Stomach (tissue), 9 donors: Measurements from ENCODE around the gene CIAO3. TPM values are rescaled to one million over a fixed set of nuclear protein-coding genes. Genes with fewer than 3 reads are reported as not detected.

Experiments used
- DNase-seq, 2 donors: peaks; one replicate each; pipeline versions ENCODE4 v3.0.0 to v3.0.0-alpha.2; 2013 to 2019
- H3K27ac ChIP-seq, 5 donors: fragments of 200-600 bp in 4 of 5; sonication (generic) in 4 of 5; one replicate each; pipeline ENCODE4 v1.5.1; 2013 to 2019; ENCODE audit warnings: mild to moderate bottlenecking in 1 of 5, moderate library complexity in 1 of 5
- H3K27me3 ChIP-seq, 3 donors: fragments of 200-600 bp; sonication (generic); one replicate each; pipeline ENCODE4 v1.5.1; 2017 to 2019; ENCODE audit warnings: mixed run types in 1 of 3
- H3K36me3 ChIP-seq, 4 donors: fragments of 200-600 bp; sonication (generic); 1 replicate in 3 of 4; 2 replicates in 1 of 4; pipeline ENCODE4 v1.5.1; 2016 to 2019
- H3K4me1 ChIP-seq, 4 donors: fragments of 200-600 bp; sonication (generic); one replicate each; pipeline ENCODE4 v1.5.1; 2016 to 2019
- H3K4me3 ChIP-seq, 4 donors: fragments of 200-600 bp; sonication (generic) in 3 of 4; one replicate each; pipeline ENCODE4 v1.5.1; 2016 to 2019; ENCODE audit warnings: mild to moderate bottlenecking in 1 of 4
- H3K9me3 ChIP-seq, 4 donors: fragments of 200-600 bp; sonication (generic); one replicate each; pipeline ENCODE4 v1.5.1; 2016 to 2019
- EP300 ChIP-seq: sonication (generic); formaldehyde crosslinking; IDR thresholded peaks from one replicate; pipeline ENCODE4 v1.6.1; 2017; ENCODE audit warnings: antibody characterized with exemption
- POLR2A ChIP-seq, 4 donors: fragments of 450-650 bp; IDR thresholded peaks; one replicate each; pipeline ENCODE4 v1.6.1; 2016; ENCODE audit warnings: antibody characterized with exemption in 4 of 4, control low read depth in 2 of 4, mild to moderate bottlenecking in 1 of 4, moderate library complexity in 1 of 4
- POLR2AphosphoS5 ChIP-seq, 3 donors: sonication (generic); formaldehyde crosslinking; IDR thresholded peaks; one replicate each; pipeline ENCODE4 v1.6.1; 2016; ENCODE audit warnings: antibody characterized with exemption in 3 of 3
- WGBS, 5 donors: extraction: QIAGEN DNeasy Blood & Tissue Kit in 3 of 5; methylation state at CpG; one replicate each; pipeline versions ENCODE4 v1.1.5 to v1.1.7; 2013 to 2018; 5-methylcytosine and 5-hydroxymethylcytosine counted together
- intact Hi-C: fragments of 100-400 bp; cut with DNase I; formaldehyde crosslinking; loops from one replicate; pipeline ENCODE4 v1.15.1; 2023; ENCODE audit warnings: low total_unique reads
- polyA plus RNA-seq, 3 donors: library from polyadenylated mRNA; stranded (reverse); fragments of 200-250 nt; gene quantifications; one replicate each; pipeline ENCODE4 v1.2.3, GENCODE V29; 2013
- total RNA-seq, 5 donors: library from RNA; depleted of rRNA; stranded (reverse); fragments of >200 nt; gene quantifications; one replicate each; pipeline versions ENCODE4 v1.1.0 to v1.2.3, GENCODE V29; 2014 to 2016
- TF ChIP-seq, protein P1 (sequence below), 7 experiments: fragments of 450-650 bp in 4 of 7; fragments of 200-600 bp in 3 of 7; sonication (generic) in 3 of 7; IDR thresholded peaks; one replicate each; pipeline ENCODE4 v1.5.1; 2016 to 2019; ENCODE audit warnings: antibody characterized with exemption in 7 of 7, control low read depth in 2 of 7, mild to moderate bottlenecking in 1 of 7
- donor health status: healthy with polysubstance abuse.
- donor health status: Bipolar disorder and iron deficiency.
- donor health status: healthy.

CIAO3 gene
- total and polyA plus RNA-seq, 8 donors = 22.8 to 145 (median 49.6) TPM

DNA sequence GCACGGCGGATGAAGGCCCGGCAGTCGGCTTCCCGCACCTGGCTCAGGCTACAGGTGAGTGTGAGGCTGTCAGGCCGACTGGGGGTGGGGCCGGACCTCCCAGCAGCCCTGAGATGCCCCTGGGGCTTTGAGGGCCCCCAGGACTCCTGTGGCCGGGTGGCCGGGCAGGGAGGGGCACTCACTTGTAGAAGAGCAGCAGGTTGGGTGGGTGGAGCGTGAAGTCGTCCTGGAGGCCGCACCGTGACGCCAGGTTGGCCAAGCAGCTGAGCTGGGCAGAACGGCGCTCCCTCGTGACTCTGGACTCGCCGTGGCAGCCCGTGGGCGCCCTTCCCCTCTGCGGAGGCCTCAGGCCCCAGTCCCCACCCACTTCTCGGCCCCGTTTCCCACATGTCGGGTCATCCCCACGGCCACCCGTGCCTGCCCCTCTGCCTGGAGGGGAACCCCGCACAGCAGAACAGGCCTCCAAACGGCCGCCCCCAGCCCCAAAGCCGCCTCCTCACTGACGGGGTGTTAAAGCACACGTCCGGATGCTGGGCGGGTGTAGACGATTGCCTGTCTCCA lies 34.5 kb upstream of the CIAO3 start:
- intact Hi-C loops = no loop called here
- TF ChIP-seq POLR2A (IDR thresholded peaks at IDR 0.05) (no peak), EP300 (no peak), POLR2AphosphoS5 (IDR thresholded peaks at IDR 0.05) (no peak)
- TF ChIP-seq, protein P1, sequence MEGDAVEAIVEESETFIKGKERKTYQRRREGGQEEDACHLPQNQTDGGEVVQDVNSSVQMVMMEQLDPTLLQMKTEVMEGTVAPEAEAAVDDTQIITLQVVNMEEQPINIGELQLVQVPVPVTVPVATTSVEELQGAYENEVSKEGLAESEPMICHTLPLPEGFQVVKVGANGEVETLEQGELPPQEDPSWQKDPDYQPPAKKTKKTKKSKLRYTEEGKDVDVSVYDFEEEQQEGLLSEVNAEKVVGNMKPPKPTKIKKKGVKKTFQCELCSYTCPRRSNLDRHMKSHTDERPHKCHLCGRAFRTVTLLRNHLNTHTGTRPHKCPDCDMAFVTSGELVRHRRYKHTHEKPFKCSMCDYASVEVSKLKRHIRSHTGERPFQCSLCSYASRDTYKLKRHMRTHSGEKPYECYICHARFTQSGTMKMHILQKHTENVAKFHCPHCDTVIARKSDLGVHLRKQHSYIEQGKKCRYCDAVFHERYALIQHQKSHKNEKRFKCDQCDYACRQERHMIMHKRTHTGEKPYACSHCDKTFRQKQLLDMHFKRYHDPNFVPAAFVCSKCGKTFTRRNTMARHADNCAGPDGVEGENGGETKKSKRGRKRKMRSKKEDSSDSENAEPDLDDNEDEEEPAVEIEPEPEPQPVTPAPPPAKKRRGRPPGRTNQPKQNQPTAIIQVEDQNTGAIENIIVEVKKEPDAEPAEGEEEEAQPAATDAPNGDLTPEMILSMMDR (IDR thresholded peaks at IDR 0.05) = no peak
- H3K27ac ChIP-seq = no peak overlapping the region
- H3K36me3 ChIP-seq = no peaks in the 10 kb centered on the region
- no peaks in the 10 kb centered on the region for H3K4me1 ChIP-seq
- WGBS, 5 donors = 71 to 78% (median 74%) methylated on average over 31 to 36 of the region's 36 CpGs
- H3K9me3 ChIP-seq = no peaks in the 10 kb centered on the region
- H3K4me3 ChIP-seq = no peak overlapping the region
- no peak for DNase-seq
- peaks cover 0 to 83% (median 11%) of the 10 kb centered on the region in 3 donors for H3K27me3 ChIP-seq

DNA sequence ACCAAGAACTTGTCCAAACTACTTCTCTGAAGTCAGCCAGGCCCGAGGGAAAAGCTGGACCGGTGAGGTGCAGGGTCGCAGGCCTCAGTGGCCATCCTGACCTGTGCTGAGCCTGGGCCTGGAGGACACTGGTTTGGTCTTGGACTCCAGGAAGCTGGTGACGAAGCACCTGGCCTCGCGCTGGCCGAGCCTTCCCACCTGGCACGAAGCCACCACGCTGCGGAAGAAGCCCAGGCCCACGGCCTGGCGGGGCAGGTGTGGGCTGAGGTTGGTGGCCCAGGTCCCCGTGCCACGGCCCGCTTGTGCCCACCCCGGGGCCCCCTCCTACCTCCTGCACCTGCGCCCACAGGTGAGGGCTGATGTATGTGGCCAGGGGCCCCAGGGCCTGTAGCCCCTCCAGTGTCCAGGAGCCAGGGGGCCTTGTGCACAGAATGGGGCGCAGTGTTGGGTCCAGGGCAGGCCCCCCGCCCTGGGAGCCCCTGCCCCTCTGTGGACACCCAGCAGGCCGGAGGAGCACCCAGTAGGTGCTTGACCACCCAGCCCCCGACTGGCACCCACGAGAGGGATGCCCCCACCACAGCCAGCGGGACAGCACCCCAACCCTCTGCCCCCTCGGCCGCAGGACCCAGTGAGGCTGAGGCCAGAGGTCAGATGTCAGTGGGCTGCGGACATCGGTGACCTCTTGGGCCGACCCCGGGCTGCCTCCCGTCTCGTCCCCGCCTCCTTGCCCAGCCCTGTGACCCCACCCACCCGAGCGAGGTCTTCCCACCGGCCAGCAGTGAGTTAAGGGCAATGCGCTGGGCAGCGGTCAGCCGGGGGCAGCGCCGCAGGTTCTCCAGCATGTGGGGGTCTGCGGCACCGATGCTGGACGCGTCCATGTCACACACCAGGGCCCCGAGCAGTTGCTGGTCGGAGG lies 33.5 kb upstream of the CIAO3 start:
- WGBS, 5 donors = 76 to 85% (median 78%) methylated on average over 26 to 46 of the region's 46 CpGs
- no peaks in the 10 kb centered on the region for H3K4me1 ChIP-seq
- H3K36me3 ChIP-seq = no peaks in the 10 kb centered on the region
- H3K27me3 ChIP-seq = peaks cover 0 to 83% (median 11%) of the 10 kb centered on the region in 3 donors
- no peak for DNase-seq
- no peak overlapping the region for H3K27ac ChIP-seq
- H3K4me3 ChIP-seq = no peak overlapping the region
- TF ChIP-seq, protein P1 (IDR thresholded peaks at IDR 0.05) = no peak
- no peak for TF ChIP-seq POLR2A (IDR thresholded peaks at IDR 0.05)
- TF ChIP-seq POLR2AphosphoS5 (IDR thresholded peaks at IDR 0.05) = no peak
- no peak for TF ChIP-seq EP300
- H3K9me3 ChIP-seq = no peaks in the 10 kb centered on the region
- intact Hi-C loops = no loop called here

DNA sequence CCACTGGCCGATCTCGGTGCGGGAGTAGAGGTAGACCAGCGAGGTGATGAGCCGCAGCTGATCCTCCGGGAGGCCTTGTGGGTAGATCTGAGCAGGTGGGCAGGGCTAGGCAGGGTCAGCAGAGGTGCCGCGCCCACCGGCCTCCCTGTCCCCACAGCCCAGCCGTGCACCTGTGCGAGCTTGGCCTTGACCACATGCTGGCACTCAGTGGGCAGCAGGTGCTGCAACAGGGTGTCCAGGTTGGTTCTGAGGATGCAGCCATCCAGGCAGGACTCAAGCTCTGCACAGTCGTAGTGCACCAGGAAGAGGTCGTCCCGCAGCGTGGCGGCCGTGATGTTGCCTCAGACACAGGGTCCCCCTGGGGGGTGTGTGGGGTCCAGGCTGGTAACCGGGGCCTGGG lies 32.2 kb upstream of the CIAO3 start:
- H3K36me3 ChIP-seq = no peaks in the 10 kb centered on the region
- H3K27me3 ChIP-seq = peaks cover 0 to 83% (median 4%) of the 10 kb centered on the region in 3 donors
- intact Hi-C loops = no loop called here
- 81 to 91% (median 89%) methylated on average over 7 to 18 of the region's 18 CpGs for WGBS, 5 donors
- no peak overlapping the region for H3K4me3 ChIP-seq
- H3K27ac ChIP-seq = no peak overlapping the region
- H3K9me3 ChIP-seq = no peaks in the 10 kb centered on the region
- no peak for DNase-seq
- TF ChIP-seq POLR2A (IDR thresholded peaks at IDR 0.05) (no peak), POLR2AphosphoS5 (IDR thresholded peaks at IDR 0.05) (no peak), EP300 (no peak)
- TF ChIP-seq, protein P1 (IDR thresholded peaks at IDR 0.05) = no peak
- no peaks in the 10 kb centered on the region for H3K4me1 ChIP-seq

DNA sequence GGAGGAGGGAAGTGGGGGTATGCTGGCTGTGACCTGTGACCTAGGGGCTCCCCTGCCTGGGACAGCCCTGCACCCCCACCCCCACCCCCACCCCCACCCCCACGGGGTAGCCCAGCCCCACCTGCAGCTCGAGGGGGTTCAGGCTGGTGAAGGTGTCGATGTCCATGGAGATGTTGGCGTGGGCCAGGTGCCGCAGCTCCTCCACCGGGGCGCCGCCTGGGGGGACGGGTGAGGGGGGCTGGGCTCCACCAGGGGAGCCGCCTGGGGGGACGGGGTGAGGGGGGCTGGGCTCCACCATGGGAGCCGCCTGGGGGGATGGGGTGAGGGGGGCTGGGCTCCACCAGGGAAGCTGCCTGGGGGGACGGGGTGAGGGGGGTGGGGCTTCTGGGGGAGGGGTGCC lies 29.6 kb upstream of the CIAO3 start:
- Histone ChIP-seq H3K27me3 (peaks cover 0 to 70% (median 4%) of the 10 kb centered on the region in 3 donors), H3K9me3 (no peaks in the 10 kb centered on the region), H3K27ac (no peak overlapping the region), H3K4me1 (no peaks in the 10 kb centered on the region), H3K4me3 (no peak overlapping the region), H3K36me3 (no peaks in the 10 kb centered on the region)
- TF ChIP-seq EP300 = no peak
- no peak for TF ChIP-seq POLR2AphosphoS5 (IDR thresholded peaks at IDR 0.05)
- TF ChIP-seq POLR2A (IDR thresholded peaks at IDR 0.05) = no peak
- TF ChIP-seq, protein P1 (IDR thresholded peaks at IDR 0.05) = no peak
- DNase-seq = no peak
- intact Hi-C loops = no loop called here
- WGBS, 5 donors = 73 to 80% (median 78%) methylated on average over 2 to 13 of the region's 13 CpGs
